ENCODE data around the gene CNGA2. TPM values are rescaled to one million over a fixed set of nuclear protein-coding genes. Genes with fewer than 3 reads are reported as not detected.

The CNGA2 gene
- total and polyA plus RNA-seq, 2 experiments from 2014 or later = not detected

DNA sequence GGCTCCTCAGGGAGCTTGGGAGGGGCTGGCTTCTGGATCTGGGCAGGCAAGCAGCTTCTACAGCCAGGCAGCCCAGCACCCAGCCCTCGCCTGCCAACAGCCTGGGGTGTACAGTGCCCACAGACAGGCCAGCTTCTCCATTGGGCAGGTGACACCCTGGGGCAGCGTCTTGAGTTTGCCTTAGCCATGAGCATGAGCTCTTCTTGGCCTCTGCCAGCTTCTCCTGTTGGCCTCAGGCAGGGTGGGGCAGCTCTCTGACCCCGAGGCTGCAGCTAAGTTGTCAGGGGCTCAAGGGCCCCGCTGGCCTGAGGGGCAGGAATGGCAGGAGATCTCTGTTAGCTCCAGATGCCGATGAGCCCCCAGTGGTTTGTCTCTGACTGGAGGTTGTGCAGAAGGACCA, 7.8 kb upstream of the CNGA2 start:
- Histone ChIP-seq H3K27me3 (no peaks in the 10 kb centered on the region), H3K4me2 (no peak overlapping the region), H4K20me1 (ENCODE audit: insufficient read depth, poor library complexity, severe bottlenecking) (no peaks in the 10 kb centered on the region), H3K36me3 (replicated peaks; ENCODE audit: insufficient read depth, low read depth) (no peaks in the 10 kb centered on the region), H3K79me2 (no peaks in the 10 kb centered on the region), H3K9me3 (ENCODE audit: low read depth) (no peaks in the 10 kb centered on the region), H3K4me3 (no peak overlapping the region), H3K9me2 (replicated peaks; ENCODE audit: insufficient read depth) (no peaks in the 10 kb centered on the region), H2AFZ (no peak overlapping the region), H3K27ac (no peak overlapping the region), H3K4me1 (ENCODE audit: insufficient read depth) (no peaks in the 10 kb centered on the region)
- 63% methylated on average over 5 of the region's 5 CpGs for WGBS (ENCODE audit: low lambda C conversion rate, missing lambda C conversion rate)
- no peak for DNase-seq (ENCODE audit: low spot score)
- TF ChIP-seq EZH2phosphoT487 (IDR thresholded peaks at IDR 0.05; ENCODE audit: low read depth, severe bottlenecking, unreplicated experiment) (no peak), EZH2 (IDR thresholded peaks at IDR 0.05; ENCODE audit: borderline replicate concordance) (no peak)
- TF ChIP-seq, protein P1, sequence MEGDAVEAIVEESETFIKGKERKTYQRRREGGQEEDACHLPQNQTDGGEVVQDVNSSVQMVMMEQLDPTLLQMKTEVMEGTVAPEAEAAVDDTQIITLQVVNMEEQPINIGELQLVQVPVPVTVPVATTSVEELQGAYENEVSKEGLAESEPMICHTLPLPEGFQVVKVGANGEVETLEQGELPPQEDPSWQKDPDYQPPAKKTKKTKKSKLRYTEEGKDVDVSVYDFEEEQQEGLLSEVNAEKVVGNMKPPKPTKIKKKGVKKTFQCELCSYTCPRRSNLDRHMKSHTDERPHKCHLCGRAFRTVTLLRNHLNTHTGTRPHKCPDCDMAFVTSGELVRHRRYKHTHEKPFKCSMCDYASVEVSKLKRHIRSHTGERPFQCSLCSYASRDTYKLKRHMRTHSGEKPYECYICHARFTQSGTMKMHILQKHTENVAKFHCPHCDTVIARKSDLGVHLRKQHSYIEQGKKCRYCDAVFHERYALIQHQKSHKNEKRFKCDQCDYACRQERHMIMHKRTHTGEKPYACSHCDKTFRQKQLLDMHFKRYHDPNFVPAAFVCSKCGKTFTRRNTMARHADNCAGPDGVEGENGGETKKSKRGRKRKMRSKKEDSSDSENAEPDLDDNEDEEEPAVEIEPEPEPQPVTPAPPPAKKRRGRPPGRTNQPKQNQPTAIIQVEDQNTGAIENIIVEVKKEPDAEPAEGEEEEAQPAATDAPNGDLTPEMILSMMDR (IDR thresholded peaks at IDR 0.05; ENCODE audit: poor library complexity) = no peak

DNA sequence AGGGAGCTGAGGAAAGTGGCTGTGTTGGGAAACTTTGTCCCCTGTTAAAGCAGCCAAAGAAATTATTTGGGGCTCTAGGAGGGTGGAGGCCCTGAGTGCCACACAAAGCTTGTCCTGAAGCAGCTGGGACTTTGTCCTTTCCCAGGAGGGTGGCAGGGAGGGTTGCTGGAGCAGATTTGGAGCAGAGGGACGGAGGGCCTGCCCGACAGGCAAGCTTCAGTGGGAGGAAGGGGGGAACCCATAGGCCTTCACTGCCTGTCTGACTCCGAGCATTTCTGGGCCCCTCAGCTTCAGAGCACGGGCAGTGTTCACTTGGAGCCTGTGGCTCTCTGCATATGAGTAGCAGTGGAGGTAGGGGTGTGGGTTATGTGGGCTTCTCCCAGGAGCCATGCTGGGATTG, 7.2 kb upstream of the CNGA2 start:
- no peak overlapping the region for H3K4me3 ChIP-seq
- H3K9me2 ChIP-seq (replicated peaks; ENCODE audit: insufficient read depth) = no peaks in the 10 kb centered on the region
- H3K79me2 ChIP-seq = no peaks in the 10 kb centered on the region
- no peaks in the 10 kb centered on the region for H3K27me3 ChIP-seq
- no peaks in the 10 kb centered on the region for H3K4me1 ChIP-seq (ENCODE audit: insufficient read depth)
- H2AFZ ChIP-seq = no peak overlapping the region
- H3K4me2 ChIP-seq = no peak overlapping the region
- DNase-seq (ENCODE audit: low spot score) = no peak
- H4K20me1 ChIP-seq (ENCODE audit: insufficient read depth, poor library complexity, severe bottlenecking) = no peaks in the 10 kb centered on the region
- H3K27ac ChIP-seq = no peak overlapping the region
- no peaks in the 10 kb centered on the region for H3K9me3 ChIP-seq (ENCODE audit: low read depth)
- WGBS (ENCODE audit: low lambda C conversion rate, missing lambda C conversion rate) = 92% methylated on average over 4 of the region's 4 CpGs
- no peaks in the 10 kb centered on the region for H3K36me3 ChIP-seq (replicated peaks; ENCODE audit: insufficient read depth, low read depth)
- TF ChIP-seq EZH2phosphoT487 (IDR thresholded peaks at IDR 0.05; ENCODE audit: low read depth, severe bottlenecking, unreplicated experiment) = no peak
- TF ChIP-seq EZH2 (IDR thresholded peaks at IDR 0.05; ENCODE audit: borderline replicate concordance) = no peak
- TF ChIP-seq, protein P1 (IDR thresholded peaks at IDR 0.05; ENCODE audit: poor library complexity) = no peak

DNA sequence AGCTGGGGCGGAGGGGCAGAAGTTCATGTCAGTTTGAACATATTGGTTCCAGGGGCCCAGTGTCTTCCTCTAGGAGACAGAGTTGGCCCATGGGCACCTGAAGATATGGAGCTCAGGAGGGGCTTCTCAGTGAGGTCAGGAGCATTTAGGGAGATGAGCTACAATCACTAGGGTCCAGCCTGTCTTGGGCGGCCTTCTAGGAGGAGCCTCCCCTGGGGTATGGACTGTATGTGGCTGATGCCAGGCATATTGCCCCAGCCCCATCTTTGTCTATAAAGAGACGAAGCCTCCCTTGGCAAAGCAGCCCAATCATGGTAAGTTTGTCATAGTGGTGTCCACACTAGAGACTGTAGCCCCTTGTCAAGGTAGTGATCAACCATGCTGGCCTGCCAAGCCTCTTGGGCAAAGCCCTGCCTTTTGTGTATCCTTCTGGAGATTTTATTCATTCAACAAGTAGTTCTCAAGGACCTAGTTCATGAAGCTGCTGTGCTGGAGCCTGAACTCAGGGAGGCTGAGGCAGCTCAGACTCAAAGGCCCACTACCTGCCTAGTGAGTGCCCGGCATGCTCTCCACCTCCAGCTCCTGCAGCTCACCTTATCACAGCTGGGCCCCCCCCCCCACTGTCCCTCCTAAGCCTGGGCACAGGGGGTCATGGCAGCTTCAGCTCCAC, 5.4 kb upstream of the CNGA2 start:
- Histone ChIP-seq H4K20me1 (ENCODE audit: insufficient read depth, poor library complexity, severe bottlenecking) (no peaks in the 10 kb centered on the region), H3K79me2 (no peaks in the 10 kb centered on the region), H3K36me3 (replicated peaks; ENCODE audit: insufficient read depth, low read depth) (no peaks in the 10 kb centered on the region), H2AFZ (no peak overlapping the region), H3K4me1 (ENCODE audit: insufficient read depth) (no peaks in the 10 kb centered on the region), H3K9me3 (ENCODE audit: low read depth) (no peaks in the 10 kb centered on the region), H3K27me3 (no peaks in the 10 kb centered on the region), H3K27ac (no peak overlapping the region), H3K4me3 (no peak overlapping the region), H3K9me2 (replicated peaks; ENCODE audit: insufficient read depth) (no peaks in the 10 kb centered on the region), H3K4me2 (no peak overlapping the region)
- WGBS (ENCODE audit: low lambda C conversion rate, missing lambda C conversion rate) = 76% methylated on average over 4 of the region's 4 CpGs
- no peak for TF ChIP-seq EZH2phosphoT487 (IDR thresholded peaks at IDR 0.05; ENCODE audit: low read depth, severe bottlenecking, unreplicated experiment)
- TF ChIP-seq EZH2 (IDR thresholded peaks at IDR 0.05; ENCODE audit: borderline replicate concordance) = no peak
- TF ChIP-seq, protein P1 (IDR thresholded peaks at IDR 0.05; ENCODE audit: poor library complexity) = no peak
- no peak for DNase-seq (ENCODE audit: low spot score)
